GM19238 (cell line): ENCODE data around the gene ACKR4.
"Not testable (repeated sequence)": the region's sequence is repeated elsewhere in the genome, so short reads cannot be mapped to it uniquely, and the experiment has no call there.

Experiments used
- DNase-seq: peaks from one replicate; pipeline ENCODE4 v3.0.0; 2011; ENCODE audit warnings: low spot score; ENCODE audit not compliant: insufficient read length

Gene ACKR4

GRCh38 chr3:132593947-132594323 lies 3.1 kb upstream of the ACKR4 start:
- no peak for DNase-seq

DNA sequence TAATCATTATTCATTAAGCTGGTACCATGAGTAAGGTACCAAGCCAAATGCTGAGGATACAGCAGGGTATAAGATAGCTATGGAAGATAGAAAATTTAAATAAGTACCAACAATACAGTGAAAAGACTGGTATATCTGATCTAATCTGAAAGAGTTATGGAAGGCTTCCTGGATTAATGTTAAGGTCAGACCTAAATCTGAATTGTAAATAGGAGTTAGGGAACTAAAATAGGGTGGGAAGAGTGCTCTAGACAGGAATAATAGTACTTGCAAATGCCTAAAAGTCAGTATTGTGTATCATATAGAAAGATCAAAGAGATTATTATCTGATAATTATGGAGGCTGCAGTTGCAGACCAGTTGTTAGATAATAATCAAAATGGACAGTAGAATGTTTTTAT lies 2.6 kb upstream of the ACKR4 start:
- DNase-seq: no peak

GRCh38 chr3:132595014-132595413 lies 2.1 kb upstream of the ACKR4 start:
- DNase-seq: no peak

DNA sequence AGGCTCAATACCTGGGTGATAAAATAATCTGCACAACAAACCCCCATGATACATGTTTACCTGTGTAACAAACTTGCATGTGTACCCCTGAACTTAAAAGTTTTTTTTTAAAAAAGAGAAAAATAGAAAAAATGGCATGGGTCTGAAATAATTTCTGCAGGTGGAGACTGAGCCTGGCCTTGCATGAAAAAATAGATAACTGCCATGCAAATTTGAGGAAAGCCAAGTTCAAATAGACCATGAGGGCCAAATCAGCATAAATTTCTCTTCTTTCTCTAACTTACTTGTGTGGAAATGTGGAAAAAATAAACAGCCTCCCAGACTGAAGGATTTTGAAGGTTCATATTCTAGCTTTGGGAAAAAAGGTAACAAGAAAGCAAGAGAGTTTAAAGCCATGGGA lies 744 bp upstream of the ACKR4 start:
- DNase-seq: no peak

- DNase-seq: no peak
Measured at GRCh38 chr3:132597660-132598059, 590 bp downstream of the ACKR4 start.

- no peak for DNase-seq
Measured at GRCh38 chr3:132598181-132598580, 1.1 kb downstream of the ACKR4 start.

GRCh38 chr3:132600614-132601013 lies 3.5 kb downstream of the ACKR4 start:
- DNase-seq: not testable (repeated sequence)

- no peak for DNase-seq
Measured at GRCh38 chr3:132605374-132605792, 8.3 kb downstream of the ACKR4 start.

DNA sequence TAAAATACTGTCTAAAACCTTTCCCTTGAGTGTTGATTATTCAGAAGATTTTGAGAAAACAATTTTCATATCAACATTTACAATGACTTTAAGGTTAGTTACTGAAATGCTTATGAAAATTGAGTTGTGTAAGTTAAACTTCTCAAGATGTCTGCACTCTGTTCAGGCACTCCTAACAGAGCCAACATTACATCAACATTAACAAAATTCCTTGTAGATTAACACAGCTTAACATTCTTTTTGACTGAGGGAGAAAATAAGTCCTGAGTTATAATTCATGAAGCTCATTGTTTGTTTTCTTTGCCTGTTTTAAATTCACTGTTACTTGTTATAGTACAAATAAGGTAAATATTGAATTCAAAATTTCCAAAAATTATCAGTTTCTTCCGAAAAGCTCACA lies 9.0 kb downstream of the ACKR4 start:
- DNase-seq: no peak

DNA sequence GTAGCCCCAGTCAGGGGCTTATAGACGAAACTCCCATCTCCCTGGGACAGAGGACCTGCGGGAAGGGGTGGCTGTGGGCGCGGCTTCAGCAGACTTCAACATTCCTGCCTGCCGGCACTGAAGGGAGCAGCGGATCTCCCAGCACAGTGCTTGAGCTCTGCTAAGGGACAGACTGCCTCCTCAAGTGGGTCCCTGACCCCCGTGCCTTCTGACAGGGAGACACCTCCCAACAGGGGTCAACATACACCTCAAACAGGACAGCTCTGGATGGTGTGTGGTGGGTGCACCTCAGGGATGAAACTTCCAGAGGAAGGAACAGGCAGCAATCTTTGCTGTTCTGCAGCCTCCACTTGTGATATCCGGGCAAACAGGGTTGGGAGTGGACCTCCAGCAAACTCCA lies 9.6 kb downstream of the ACKR4 start:
- DNase-seq: not testable (repeated sequence)

DNA sequence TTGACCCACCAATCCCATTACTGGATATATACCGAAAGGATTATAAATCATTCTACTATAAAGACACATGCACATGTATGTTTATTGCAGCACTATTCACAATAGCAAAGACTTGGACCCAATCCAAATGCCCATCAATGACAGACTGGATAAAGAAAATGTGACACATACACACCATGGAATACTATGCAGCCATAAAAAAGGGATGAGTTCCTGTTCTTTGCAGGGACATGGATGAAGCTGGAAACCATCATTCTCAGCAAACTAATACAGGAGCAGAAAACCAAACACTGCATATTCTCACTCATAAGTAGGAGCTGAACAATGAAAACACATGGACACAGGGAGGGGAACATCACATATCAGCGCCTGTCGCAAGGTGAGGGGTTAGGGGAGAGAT lies 18.2 kb downstream of the ACKR4 start:
- not testable (repeated sequence) for DNase-seq

GRCh38 chr3:132615881-132616280 lies 18.8 kb downstream of the ACKR4 start:
- no peak for DNase-seq

DNA sequence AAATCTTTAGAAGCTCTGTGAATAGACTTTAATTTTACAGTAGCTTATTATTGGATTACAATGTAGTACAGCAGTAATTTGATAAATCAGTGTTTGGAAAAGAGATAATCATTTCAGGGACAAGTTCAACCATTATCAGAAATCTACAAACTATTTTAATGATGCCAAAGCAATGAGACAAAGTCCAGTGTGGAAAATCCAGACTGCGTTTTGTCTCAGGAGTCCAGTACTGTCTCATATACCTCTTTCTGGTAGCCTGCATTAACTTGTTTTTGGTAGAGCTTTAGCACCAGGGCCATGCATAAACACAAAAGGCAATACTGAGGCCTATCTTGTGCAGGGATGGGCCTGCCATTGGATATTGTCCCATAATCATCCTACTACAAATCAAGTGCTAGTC lies 19.7 kb downstream of the ACKR4 start:
- DNase-seq: no peak

DNA sequence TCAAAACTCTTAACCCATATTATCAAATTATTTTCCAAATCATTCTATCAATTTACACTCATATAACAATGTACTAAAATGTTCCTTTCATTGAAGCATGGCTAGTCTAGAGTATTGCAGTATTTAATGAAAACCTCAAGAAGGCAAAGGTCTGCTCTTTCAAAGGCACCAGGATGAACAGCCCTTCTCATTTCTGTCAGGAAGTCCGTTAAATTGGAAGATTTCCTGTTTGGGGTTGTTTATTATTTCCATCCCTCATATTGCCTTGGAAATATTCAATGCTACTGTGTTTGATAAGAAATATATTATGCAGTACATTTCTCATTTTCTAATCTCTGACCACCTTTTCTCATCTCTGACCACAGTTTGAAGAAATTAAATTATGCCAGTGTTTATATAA lies 25.1 kb downstream of the ACKR4 start:
- DNase-seq: no peak

DNA sequence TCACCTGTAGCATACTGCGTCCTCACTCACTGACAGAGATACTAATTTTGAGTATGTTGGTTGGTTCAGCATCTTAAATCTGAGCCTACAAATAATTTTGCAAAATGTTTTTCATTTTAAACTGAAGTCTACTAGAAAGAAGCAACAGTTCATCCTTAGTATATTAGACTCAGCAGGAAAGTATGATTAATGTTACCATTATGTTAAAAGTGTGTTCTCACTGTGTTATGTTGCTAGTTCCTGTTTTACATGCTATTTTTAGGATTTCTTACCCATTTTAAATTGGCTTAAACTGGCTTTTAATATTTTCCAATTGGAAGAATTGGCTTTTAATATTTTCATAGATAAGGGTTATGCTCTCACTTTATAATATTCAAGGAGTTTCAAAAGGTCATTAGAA lies 25.7 kb downstream of the ACKR4 start:
- DNase-seq: no peak

GRCh38 chr3:132623646-132624045 lies 26.6 kb downstream of the ACKR4 start:
- DNase-seq: no peak

DNA sequence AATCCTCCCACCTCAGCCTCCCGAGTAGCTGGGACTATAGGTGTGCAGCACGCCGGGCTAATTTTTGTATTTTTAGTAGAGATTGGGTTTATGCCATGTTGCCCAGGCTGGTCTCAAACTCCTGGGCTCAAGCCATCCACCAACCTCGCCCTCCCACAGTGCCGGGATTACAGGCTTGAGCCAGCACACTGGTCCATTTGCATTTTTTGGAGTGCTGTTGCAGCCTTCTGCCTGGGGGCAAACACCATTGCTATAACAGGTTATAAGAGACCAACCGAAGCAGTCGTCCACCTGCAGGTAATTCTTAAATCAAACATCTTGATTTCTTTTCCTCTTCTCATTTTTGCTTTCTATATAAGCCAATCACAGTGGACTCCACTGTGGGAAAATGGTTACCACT lies 27.7 kb downstream of the ACKR4 start:
- DNase-seq: no peak

- DNase-seq: peak; percentile 5
Measured at GRCh38 chr3:132625613-132626012, 28.5 kb downstream of the ACKR4 start.

DNA sequence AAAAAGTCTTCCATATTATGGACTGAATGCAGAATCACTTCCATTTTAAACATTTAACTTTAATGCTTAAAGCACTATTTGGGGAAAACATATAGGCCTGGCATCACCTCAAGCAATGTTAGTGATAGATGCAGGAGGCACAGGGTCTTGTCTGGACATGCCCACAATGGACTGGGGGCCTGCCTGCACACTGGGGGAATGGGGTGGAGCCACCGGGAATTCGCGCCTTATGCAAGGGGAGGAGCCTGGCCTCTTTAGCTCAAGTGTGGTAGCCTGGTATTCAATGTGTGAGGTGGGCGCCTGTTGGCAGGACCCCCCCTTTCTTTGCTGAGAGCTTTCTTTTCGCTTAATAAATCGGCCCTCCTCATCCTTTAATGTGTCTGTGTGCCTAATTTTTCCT lies 29.9 kb downstream of the ACKR4 start:
- no peak for DNase-seq

DNA sequence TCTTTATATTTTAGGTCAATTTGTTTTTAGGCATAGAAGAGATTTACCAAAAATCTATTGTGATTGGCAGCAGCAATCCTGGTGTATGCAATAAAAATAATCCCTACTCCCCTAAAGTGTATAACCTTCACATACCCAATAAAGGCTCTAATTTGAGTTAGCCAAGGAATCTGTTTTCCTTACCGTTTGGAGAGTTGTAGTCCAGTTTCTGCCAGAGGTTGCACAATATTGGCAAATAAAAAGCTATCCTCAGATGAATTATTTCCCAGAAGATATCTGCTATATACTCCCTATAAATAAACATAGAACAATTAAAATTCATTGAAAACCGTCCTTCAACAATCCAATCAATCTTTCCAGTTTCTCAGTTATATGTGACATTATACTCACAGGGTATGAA lies 31.1 kb downstream of the ACKR4 start:
- DNase-seq: no peak

DNA sequence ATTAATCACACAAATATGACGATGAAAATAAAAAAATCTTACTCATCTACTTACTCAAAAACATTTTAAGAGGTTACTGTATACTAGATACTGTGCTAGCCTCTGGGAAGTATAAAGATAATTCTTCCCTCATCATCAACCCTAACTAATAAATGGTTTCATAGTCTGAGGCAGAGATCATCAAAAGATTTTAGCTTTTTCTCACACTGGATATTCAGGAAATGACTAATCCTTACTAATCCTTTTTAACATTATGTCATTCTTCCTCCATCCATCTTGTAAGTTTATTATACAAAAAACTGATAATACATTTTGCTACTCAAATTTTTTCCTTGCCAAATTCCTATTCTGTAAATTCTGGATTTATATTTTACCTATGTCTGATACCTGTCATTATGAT lies 32.9 kb downstream of the ACKR4 start:
- no peak for DNase-seq

GRCh38 chr3:132630612-132631011 lies 33.5 kb downstream of the ACKR4 start:
- no peak for DNase-seq

DNA sequence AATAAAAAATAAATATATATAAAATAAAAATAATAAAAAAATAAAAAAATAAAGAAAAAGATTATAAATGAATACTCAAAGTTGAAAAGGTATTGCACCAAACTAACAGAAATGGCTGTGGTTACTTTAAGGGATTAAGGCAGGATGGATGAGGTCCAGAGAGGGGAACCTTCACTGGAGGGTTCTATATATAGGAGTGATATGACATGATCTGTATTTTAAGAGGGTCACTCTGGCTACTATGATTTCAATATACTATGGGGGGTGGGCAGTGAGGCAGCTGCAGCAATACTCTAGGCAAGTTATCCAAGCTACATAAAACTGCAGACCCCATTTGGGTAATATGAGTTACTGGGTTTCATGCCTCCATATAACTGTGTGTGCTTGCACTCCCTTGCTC lies 38.0 kb downstream of the ACKR4 start:
- DNase-seq: no peak

- no peak for DNase-seq
Measured at GRCh38 chr3:132637590-132637989, 40.5 kb downstream of the ACKR4 start.

DNA sequence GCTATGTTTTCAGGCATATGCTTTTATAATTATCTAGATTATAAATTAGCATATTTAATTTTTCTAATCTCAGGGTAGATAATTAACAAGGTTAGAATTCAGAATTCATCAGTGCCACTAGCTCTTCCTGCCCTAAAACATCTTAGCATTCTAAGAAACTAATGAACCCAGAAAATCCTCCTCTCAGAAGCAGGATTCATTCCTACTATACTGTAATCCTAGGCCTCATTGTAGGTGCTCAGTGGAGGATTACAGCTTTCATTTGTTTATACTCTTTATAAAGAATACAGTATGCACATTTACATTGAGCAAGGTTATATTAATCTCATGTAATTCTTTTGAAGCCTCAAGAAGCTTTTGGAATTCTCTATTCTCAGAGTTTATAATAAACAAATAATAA lies 41.6 kb downstream of the ACKR4 start:
- no peak for DNase-seq
